SU-DHL-6 (cell line): ENCODE data around the gene PON3.

Experiments used
- H2AFZ ChIP-seq: fragments of 200-600 bp; sonication (generic); 2 replicates; pipeline ENCODE4 v1.6.1; 2014; ENCODE audit warnings: low read depth, mild to moderate bottlenecking, moderate library complexity, mixed read lengths, antibody characterized with exemption, low read length; ENCODE audit not compliant: severe bottlenecking
- H3F3A ChIP-seq: fragments of 200-600 bp; shearing (Covaris generic); 2 replicates; pipeline ENCODE4 v1.6.0; 2016; ENCODE audit warnings: antibody characterized with exemption, mild to moderate bottlenecking; ENCODE audit not compliant: insufficient read depth
- H3K27ac ChIP-seq: fragments of 200-600 bp; sonication (generic); 2 replicates; pipeline ENCODE4 v1.5.1; 2016; ENCODE audit warnings: low read depth, mild to moderate bottlenecking, low read length, moderate library complexity, mixed read lengths
- H3K27me3 ChIP-seq: fragments of 200-600 bp; sonication (generic), shearing (Covaris generic); 2 replicates; pipeline ENCODE4 v1.6.0; 2014; ENCODE audit warnings: mild to moderate bottlenecking, low read length
- H3K36me3 ChIP-seq: fragments of 200-600 bp; sonication (generic); 2 replicates; pipeline ENCODE4 v1.6.1; 2014; ENCODE audit warnings: mild to moderate bottlenecking, low read length, mixed read lengths
- H3K4me2 ChIP-seq: fragments of 300-600, 200-600 bp; shearing (Covaris generic), sonication (generic); 2 replicates; pipeline ENCODE4 v1.6.0; 2014; ENCODE audit warnings: low read length, low read depth, mild to moderate bottlenecking; ENCODE audit not compliant: poor library complexity, severe bottlenecking
- H3K4me3 ChIP-seq: fragments of 200-600 bp; sonication (generic); 2 replicates; pipeline ENCODE4 v1.5.1; 2014; ENCODE audit warnings: antibody characterized with exemption, low read length, mild to moderate bottlenecking, mixed read lengths; ENCODE audit not compliant: insufficient read depth, poor library complexity, severe bottlenecking
- H3K79me2 ChIP-seq: fragments of 200-600 bp; sonication (generic); 2 replicates; pipeline ENCODE4 v1.6.1; 2014; ENCODE audit warnings: mild to moderate bottlenecking, low read length, moderate library complexity; ENCODE audit not compliant: insufficient read depth
- H3K9ac ChIP-seq: fragments of 200-600 bp; sonication (generic); 2 replicates; pipeline ENCODE4 v1.7.0; 2014; ENCODE audit warnings: mild to moderate bottlenecking, low read length
- H3K9me2 ChIP-seq: fragments of 200-600 bp; sonication (generic); replicated peaks from 2 replicates; pipeline ENCODE4 v1.6.1; 2014; ENCODE audit warnings: low read length; ENCODE audit not compliant: insufficient read depth
- H3K9me3 ChIP-seq: fragments of 200-600 bp; sonication (generic); 2 replicates; pipeline ENCODE4 v1.6.1; 2014; ENCODE audit warnings: low read length, mixed read lengths; ENCODE audit not compliant: insufficient read depth
- H4K20me1 ChIP-seq: fragments of 200-600 bp; sonication (generic); 2 replicates; pipeline ENCODE4 v1.6.1; 2014; ENCODE audit warnings: low read depth, mild to moderate bottlenecking, antibody characterized with exemption, low read length, moderate library complexity, mixed read lengths
- CTCF ChIP-seq: fragments of 200-600 bp; sonication (generic); IDR thresholded peaks from one replicate; pipeline ENCODE4 v1.5.1; 2017; ENCODE audit warnings: antibody characterized with exemption, mild to moderate bottlenecking, low read length, moderate library complexity; ENCODE audit not compliant: insufficient read depth, poor library complexity, severe bottlenecking
- EZH2phosphoT487 ChIP-seq: fragments of 200-600 bp; sonication (generic), shearing (Covaris generic); conservative IDR thresholded peaks from 2 replicates; pipeline ENCODE4 v1.6.1; 2018; ENCODE audit warnings: mild to moderate bottlenecking, antibody characterized with exemption, low read length, moderate library complexity, mixed read lengths

PON3 gene

DNA sequence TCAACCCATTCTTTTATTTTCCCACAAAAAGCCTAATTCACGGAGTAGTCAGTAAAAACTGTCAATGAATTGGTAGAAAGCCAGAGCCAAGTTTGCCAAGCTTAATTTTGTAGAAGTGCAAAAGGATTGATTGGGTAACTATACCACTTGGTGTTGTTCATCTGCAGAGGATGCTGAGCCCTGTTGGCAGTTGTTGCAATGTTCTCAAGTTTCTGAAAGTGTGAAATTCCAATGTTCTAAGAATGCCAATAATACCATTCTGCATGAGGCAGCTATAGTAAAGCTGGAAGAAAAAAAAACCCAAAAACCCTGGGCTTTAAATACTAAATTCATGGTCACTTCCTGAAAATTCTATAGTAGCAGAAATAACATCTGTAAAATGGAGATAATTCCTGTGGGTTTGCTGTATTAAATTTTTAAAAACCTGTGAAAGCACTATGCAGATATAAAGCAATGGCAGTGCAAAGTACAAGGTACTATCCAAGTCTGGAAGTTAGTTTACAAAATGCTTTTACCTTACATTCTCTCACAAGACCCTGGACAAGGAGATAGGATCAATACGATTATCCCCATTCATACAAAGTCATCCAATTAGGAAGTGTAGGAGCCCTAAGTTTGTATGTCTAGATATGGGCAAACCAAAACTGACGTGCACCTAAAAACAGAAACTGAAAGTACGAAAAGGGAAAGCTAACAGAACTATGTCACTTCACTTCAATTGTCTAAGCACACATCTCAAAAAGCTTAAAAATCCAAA is 65.8 kb downstream of the PON3 start:
- H3K4me3 ChIP-seq, result no peak overlapping the region
- no peak overlapping the region for H3K9ac ChIP-seq
- no peak overlapping the region for H2AFZ ChIP-seq

GRCh38 chr7:95327356-95327755 is 68.8 kb downstream of the PON3 start:
- H3K9me2 ChIP-seq, result no peaks in the 10 kb centered on the region

More for the DNA sequence above, 65.8 kb downstream of the PON3 start:
- Histone ChIP-seq H3F3A (no peaks in the 10 kb centered on the region), H3K36me3 (no peaks in the 10 kb centered on the region), H3K4me2 (no peak overlapping the region), H3K27ac (no peak overlapping the region), H4K20me1 (no peaks in the 10 kb centered on the region), H3K9me3 (no peaks in the 10 kb centered on the region), H3K79me2 (no peaks in the 10 kb centered on the region), H3K27me3 (no peaks in the 10 kb centered on the region), H3K9me2 (no peaks in the 10 kb centered on the region)
- no peak for TF ChIP-seq EZH2phosphoT487
- TF ChIP-seq CTCF, result no peak

GRCh38 chr7:95324431-95324830 is 71.7 kb downstream of the PON3 start, which contains the start of gene PON1:
PON1 (minus strand) TSS chr7:95324532; CDS start chr7:95324475, 57 bp downstream.
- H4K20me1 ChIP-seq, result no peaks in the 10 kb centered on the region
- no peaks in the 10 kb centered on the region for H3K9me2 ChIP-seq
- no peaks in the 10 kb centered on the region for H3F3A ChIP-seq
- no peak within 1 kb of the TSS for H3K27ac ChIP-seq
- H3K9ac ChIP-seq, result no peak within 1 kb of the TSS
- no peaks in the 10 kb centered on the region for H3K27me3 ChIP-seq
- H3K4me2 ChIP-seq, result no peak within 1 kb of the TSS
- no peaks in the 10 kb centered on the region for H3K9me3 ChIP-seq
- TF ChIP-seq EZH2phosphoT487 (no peak), CTCF (no peak)
- H3K36me3 ChIP-seq, result no peaks in the 10 kb centered on the region
- H3K4me3 ChIP-seq, result no peak within 1 kb of the TSS
- no peak within 1 kb of the TSS for H2AFZ ChIP-seq
- H3K79me2 ChIP-seq, result no peaks in the 10 kb centered on the region

More at GRCh38 chr7:95327356-95327755, 68.8 kb downstream of the PON3 start:
- H3K27me3 ChIP-seq, result no peaks in the 10 kb centered on the region
- H3K4me3 ChIP-seq, result no peak overlapping the region
- H3K36me3 ChIP-seq, result no peaks in the 10 kb centered on the region
- TF ChIP-seq CTCF (no peak), EZH2phosphoT487 (no peak)
- no peaks in the 10 kb centered on the region for H4K20me1 ChIP-seq
- no peaks in the 10 kb centered on the region for H3K79me2 ChIP-seq
- no peak overlapping the region for H3K27ac ChIP-seq
- H3F3A ChIP-seq, result no peaks in the 10 kb centered on the region
- no peak overlapping the region for H3K4me2 ChIP-seq
- no peaks in the 10 kb centered on the region for H3K9me3 ChIP-seq
- H2AFZ ChIP-seq, result no peak overlapping the region
- no peak overlapping the region for H3K9ac ChIP-seq
